ENCODE results near the gene RASL10A.

- TF ChIP-seq CTCF (IDR thresholded peaks at IDR 0.05; ENCODE audit: low read depth, low read length) (no peak), POLR2A (IDR thresholded peaks at IDR 0.05; ENCODE audit: extremely low read depth, insufficient read length) (no peak), MAX (IDR thresholded peaks at IDR 0.05; ENCODE audit: low read depth, low read length) (no peak), MYC (IDR thresholded peaks at IDR 0.05; ENCODE audit: low read depth, low read length) (no peak)
Observed at GRCh38 chr22:29351042-29351441, 35.5 kb upstream of the RASL10A start.
